ENCODE results near the gene APOBEC3G. TPM values are rescaled to one million over a fixed set of nuclear protein-coding genes. Genes with fewer than 3 reads are reported as not detected.

Gene APOBEC3G
- total RNA-seq, 6 experiments from 2014 or later = 1.9 to 7.0 (median 5.9) TPM

GRCh38 chr22:39129081-39129480 lies 52.0 kb downstream of the APOBEC3G start:
- TF ChIP-seq CTCF (IDR thresholded peaks at IDR 0.05) = no peak
- Mint-ChIP-seq H3K9me3 (no peaks in the 10 kb centered on the region), H3K27ac (no peak overlapping the region), H3K4me3 (no peak overlapping the region), H3K4me1 (ENCODE audit: low read depth) (no peaks in the 10 kb centered on the region), H3K36me3 (ENCODE audit: low read depth) (no peaks in the 10 kb centered on the region), H3K27me3 (ENCODE audit: insufficient read depth) (peaks cover 17% of the 10 kb centered on the region)
- no peak for DNase-seq

GRCh38 chr22:39129746-39130145 lies 52.7 kb downstream of the APOBEC3G start:
- no peaks in the 10 kb centered on the region for H3K9me3 Mint-ChIP-seq
- no peak for DNase-seq
- no peak overlapping the region for H3K4me3 Mint-ChIP-seq
- H3K27ac Mint-ChIP-seq = no peak overlapping the region
- H3K4me1 Mint-ChIP-seq (ENCODE audit: low read depth) = no peaks in the 10 kb centered on the region
- H3K27me3 Mint-ChIP-seq (ENCODE audit: insufficient read depth) = peaks cover 14% of the 10 kb centered on the region
- no peak for TF ChIP-seq CTCF (IDR thresholded peaks at IDR 0.05)
- no peaks in the 10 kb centered on the region for H3K36me3 Mint-ChIP-seq (ENCODE audit: low read depth)

- H3K9me3 Mint-ChIP-seq = no peaks in the 10 kb centered on the region
- no peak overlapping the region for H3K27ac Mint-ChIP-seq
- H3K36me3 Mint-ChIP-seq (ENCODE audit: low read depth) = no peaks in the 10 kb centered on the region
- H3K4me1 Mint-ChIP-seq (ENCODE audit: low read depth) = no peaks in the 10 kb centered on the region
- DNase-seq = no peak
- peaks cover 14% of the 10 kb centered on the region for H3K27me3 Mint-ChIP-seq (ENCODE audit: insufficient read depth)
- H3K4me3 Mint-ChIP-seq = no peak overlapping the region
- no peak for TF ChIP-seq CTCF (IDR thresholded peaks at IDR 0.05)
Measured at GRCh38 chr22:39130152-39130704, 53.2 kb downstream of the APOBEC3G start.

GRCh38 chr22:39130892-39131855 lies 54.1 kb downstream of the APOBEC3G start:
- no peak overlapping the region for H3K27ac Mint-ChIP-seq

GRCh38 chr22:39132281-39132680 lies 55.2 kb downstream of the APOBEC3G start:
- Mint-ChIP-seq H3K4me3 (no peak overlapping the region), H3K27ac (no peak overlapping the region), H3K36me3 (ENCODE audit: low read depth) (no peaks in the 10 kb centered on the region), H3K4me1 (ENCODE audit: low read depth) (no peaks in the 10 kb centered on the region), H3K27me3 (ENCODE audit: insufficient read depth) (peaks cover 4% of the 10 kb centered on the region), H3K9me3 (no peaks in the 10 kb centered on the region)
- no peak for TF ChIP-seq CTCF (IDR thresholded peaks at IDR 0.05)
- no peak for DNase-seq

More at GRCh38 chr22:39130892-39131855, 54.1 kb downstream of the APOBEC3G start:
- Mint-ChIP-seq H3K27me3 (ENCODE audit: insufficient read depth) (peaks cover 8% of the 10 kb centered on the region), H3K9me3 (no peaks in the 10 kb centered on the region), H3K36me3 (ENCODE audit: low read depth) (no peaks in the 10 kb centered on the region), H3K4me1 (ENCODE audit: low read depth) (no peaks in the 10 kb centered on the region), H3K4me3 (no peak overlapping the region)
- TF ChIP-seq CTCF (IDR thresholded peaks at IDR 0.05) = no peak
- DNase-seq = no peak

Measured in HFFc6 (cell line).